A673 (cell line): ENCODE results near the gene KCNQ1. TPM values are rescaled to one million over a fixed set of nuclear protein-coding genes. Genes with fewer than 3 reads are reported as not detected.

Source experiments
- BruUV-seq: library from RNA; stranded (reverse); fragments of 400-500 nt; replicated peaks from 2 replicates; lab custom pipeline; 2021; lab: Mats Ljungman, UMichigan
- CTCF ChIA-PET: fragments of 300-600 bp; sonication (Branson Sonifier 250); formaldehyde crosslinking; loops from one replicate; lab custom pipeline; 2022; ENCODE audit warnings: antibody characterized with exemption; lab: Charles Lee
- POLR2A ChIA-PET: fragments of 300-600 bp; sonication (Branson Sonifier 250); formaldehyde crosslinking; loops from one replicate; lab custom pipeline; 2022; ENCODE audit warnings: antibody characterized with exemption; ENCODE audit not compliant: low non-redundant PET; lab: Charles Lee
- DNase-seq: peaks from one replicate; pipeline ENCODE4 v3.0.0-alpha.2; 2015; ENCODE audit warnings: low spot score
- H3K27ac ChIP-seq: fragments of 200-600 bp; sonication (generic); 2 replicates; pipeline ENCODE4 v1.5.1; 2016; ENCODE audit warnings: mixed run types, low read depth, mild to moderate bottlenecking, mixed read lengths, antibody characterized with exemption, low read length; ENCODE audit not compliant: poor library complexity, severe bottlenecking
- H3K27me3 ChIP-seq: fragments of 200-600 bp; sonication (generic); replicated peaks from 2 replicates; pipeline ENCODE4 v1.6.1; 2017; ENCODE audit warnings: mixed run types, low read depth, mild to moderate bottlenecking, mixed read lengths, antibody characterized with exemption, low read length; ENCODE audit not compliant: insufficient read depth, poor library complexity
- H3K36me3 ChIP-seq: fragments of 200-600 bp; sonication (generic); 2 replicates; pipeline ENCODE4 v1.6.1; 2016; ENCODE audit warnings: mixed run types, mild to moderate bottlenecking, mixed read lengths, antibody characterized with exemption, low read length; ENCODE audit not compliant: insufficient read depth, poor library complexity, severe bottlenecking
- H3K4me1 ChIP-seq: fragments of 200-600 bp; sonication (generic); 2 replicates; pipeline ENCODE4 v1.6.1; 2017; ENCODE audit warnings: mixed run types, mild to moderate bottlenecking, mixed read lengths, antibody characterized with exemption, low read length; ENCODE audit not compliant: insufficient read depth, poor library complexity, severe bottlenecking
- H3K4me3 ChIP-seq: fragments of 200-600 bp; sonication (generic); 2 replicates; pipeline ENCODE4 v1.5.1; 2016; ENCODE audit warnings: low read depth, mixed run types, mild to moderate bottlenecking, mixed read lengths, low read length; ENCODE audit not compliant: poor library complexity, severe bottlenecking
- H3K9me3 ChIP-seq: fragments of 200-600 bp; sonication (generic); 2 replicates; pipeline ENCODE4 v1.6.1; 2016; ENCODE audit warnings: mixed run types, low read depth, mild to moderate bottlenecking, mixed read lengths, antibody characterized with exemption, low read length; ENCODE audit not compliant: poor library complexity, severe bottlenecking
- EZH2 ChIP-seq: fragments of 200-600 bp; sonication (generic); IDR thresholded peaks from 2 replicates; pipeline ENCODE4 v1.6.1; 2017; ENCODE audit warnings: borderline replicate concordance, low read depth, mild to moderate bottlenecking, mixed read lengths, antibody characterized with exemption, low read length; ENCODE audit not compliant: poor library complexity, severe bottlenecking
- intact Hi-C: fragments of 100-400 bp; cut with micrococcal nuclease; formaldehyde crosslinking; loops from one replicate; pipeline ENCODE4 v1.10.0; 2022; ENCODE audit not compliant: unreplicated experiment
- total RNA-seq: library from RNA; stranded (reverse); gene quantifications from 2 replicates; pipeline ENCODE4 v1.2.3, GENCODE V29; 2021
- TF ChIP-seq, protein P1 (sequence below): fragments of 300-800, 200-600 bp; sonication (generic); conservative IDR thresholded peaks from 2 replicates; pipeline ENCODE4 v1.5.1; 2017; ENCODE audit warnings: low read depth, mild to moderate bottlenecking, antibody characterized with exemption, low read length, moderate library complexity, mixed read lengths

The KCNQ1 gene
- total RNA-seq, 1 experiment from 2014 or later = not detected

DNA sequence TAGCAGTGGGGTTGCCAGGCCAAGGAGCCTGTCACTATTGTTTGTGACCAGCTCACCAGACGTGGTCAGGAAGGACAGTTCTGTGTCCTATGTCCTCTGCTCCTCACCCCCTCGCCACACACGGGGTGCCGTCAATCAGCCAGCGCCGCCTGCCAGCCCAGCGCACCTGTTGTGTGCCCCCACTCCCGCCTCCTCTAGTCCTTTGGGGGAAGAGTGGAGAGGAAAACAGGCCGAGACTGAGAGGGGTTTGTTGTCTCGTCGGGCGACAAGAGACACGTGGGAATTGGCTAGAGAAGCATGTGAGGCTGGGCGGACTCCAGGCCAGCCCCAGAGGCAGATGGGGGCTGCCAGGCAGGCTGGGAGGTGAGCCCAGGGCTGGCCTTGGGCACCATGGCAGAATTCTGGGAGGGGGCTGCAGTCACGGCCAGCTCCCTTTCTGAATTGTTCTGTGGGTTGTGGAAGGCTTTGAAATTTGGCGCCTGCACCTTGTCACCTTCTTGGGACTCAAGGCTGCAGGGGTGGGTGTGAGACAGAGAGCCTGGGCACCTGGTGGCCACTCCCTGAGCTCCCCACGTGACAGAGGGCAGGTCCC lies 258.1 kb downstream of the KCNQ1 start:
- ChIA-PET POLR2A (no interaction called here), CTCF (no interaction called here)
- H3K27me3 ChIP-seq = no peaks in the 10 kb centered on the region
- peaks cover 27% of the 10 kb centered on the region for H3K4me1 ChIP-seq
- no peak overlapping the region for H3K4me3 ChIP-seq
- peak overlapping the region; percentile 71 for H3K27ac ChIP-seq
- no peaks in the 10 kb centered on the region for H3K9me3 ChIP-seq
- no peak for TF ChIP-seq EZH2
- TF ChIP-seq, protein P1, sequence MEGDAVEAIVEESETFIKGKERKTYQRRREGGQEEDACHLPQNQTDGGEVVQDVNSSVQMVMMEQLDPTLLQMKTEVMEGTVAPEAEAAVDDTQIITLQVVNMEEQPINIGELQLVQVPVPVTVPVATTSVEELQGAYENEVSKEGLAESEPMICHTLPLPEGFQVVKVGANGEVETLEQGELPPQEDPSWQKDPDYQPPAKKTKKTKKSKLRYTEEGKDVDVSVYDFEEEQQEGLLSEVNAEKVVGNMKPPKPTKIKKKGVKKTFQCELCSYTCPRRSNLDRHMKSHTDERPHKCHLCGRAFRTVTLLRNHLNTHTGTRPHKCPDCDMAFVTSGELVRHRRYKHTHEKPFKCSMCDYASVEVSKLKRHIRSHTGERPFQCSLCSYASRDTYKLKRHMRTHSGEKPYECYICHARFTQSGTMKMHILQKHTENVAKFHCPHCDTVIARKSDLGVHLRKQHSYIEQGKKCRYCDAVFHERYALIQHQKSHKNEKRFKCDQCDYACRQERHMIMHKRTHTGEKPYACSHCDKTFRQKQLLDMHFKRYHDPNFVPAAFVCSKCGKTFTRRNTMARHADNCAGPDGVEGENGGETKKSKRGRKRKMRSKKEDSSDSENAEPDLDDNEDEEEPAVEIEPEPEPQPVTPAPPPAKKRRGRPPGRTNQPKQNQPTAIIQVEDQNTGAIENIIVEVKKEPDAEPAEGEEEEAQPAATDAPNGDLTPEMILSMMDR = no peak
- intact Hi-C loops = loop anchor here (5.0 kb wide), 1 partner anchor 184 kb away; the partner anchor contains the start of gene CDKN1C
- DNase-seq = no peak
- BruUV-seq = no TSS peak
- H3K36me3 ChIP-seq = no peaks in the 10 kb centered on the region

DNA sequence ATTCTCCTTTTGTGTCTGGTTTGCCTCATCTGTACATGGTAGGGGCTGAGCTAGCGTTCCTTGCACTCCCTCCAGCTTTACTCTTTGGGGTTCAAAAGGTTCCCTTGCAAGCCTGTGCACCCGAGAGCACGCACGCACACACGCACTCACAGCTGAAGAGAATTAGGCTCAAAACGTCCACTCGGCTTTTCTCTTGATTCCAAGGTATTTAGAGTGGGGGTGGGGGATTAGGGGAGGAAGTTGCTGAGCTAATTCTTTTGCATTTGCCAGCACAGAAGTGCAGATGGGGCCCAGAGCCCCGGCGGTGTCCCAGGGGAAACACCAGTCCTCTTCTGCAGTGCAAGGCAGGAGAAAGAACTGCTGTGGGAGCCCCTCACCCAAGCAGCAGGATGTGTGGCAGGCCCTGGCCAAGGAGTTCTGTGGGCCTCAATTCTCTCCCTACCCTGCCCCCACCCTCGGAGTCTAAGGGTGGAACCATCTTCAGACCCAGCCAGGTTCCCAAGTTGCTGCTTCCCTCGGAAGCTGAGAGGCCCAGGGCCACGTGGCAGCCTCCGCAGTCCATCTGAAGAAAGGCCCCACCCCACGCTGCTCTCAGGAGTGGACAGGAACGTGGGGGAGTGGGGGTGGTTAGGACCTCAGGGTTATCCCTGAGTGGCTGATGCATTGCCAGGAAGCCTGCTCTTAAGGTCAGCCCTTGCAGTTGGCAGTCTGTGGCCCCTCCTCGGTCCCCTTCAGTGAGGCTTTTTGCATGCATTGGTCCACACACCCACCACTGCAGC lies 258.7 kb downstream of the KCNQ1 start:
- ChIA-PET POLR2A (no interaction called here), CTCF (no interaction called here)
- H3K36me3 ChIP-seq = no peaks in the 10 kb centered on the region
- H3K27me3 ChIP-seq = no peaks in the 10 kb centered on the region
- peak overlapping the region; percentile 71 for H3K27ac ChIP-seq
- peak; percentile 70 for DNase-seq
- H3K9me3 ChIP-seq = no peaks in the 10 kb centered on the region
- intact Hi-C loops = loop anchor here (5.0 kb wide), 1 partner anchor 184 kb away; the partner anchor contains the start of gene CDKN1C
- TF ChIP-seq EZH2 = no peak
- TF ChIP-seq, protein P1 = no peak
- no TSS peak for BruUV-seq
- H3K4me3 ChIP-seq = no peak overlapping the region
- peaks cover 27% of the 10 kb centered on the region for H3K4me1 ChIP-seq

DNA sequence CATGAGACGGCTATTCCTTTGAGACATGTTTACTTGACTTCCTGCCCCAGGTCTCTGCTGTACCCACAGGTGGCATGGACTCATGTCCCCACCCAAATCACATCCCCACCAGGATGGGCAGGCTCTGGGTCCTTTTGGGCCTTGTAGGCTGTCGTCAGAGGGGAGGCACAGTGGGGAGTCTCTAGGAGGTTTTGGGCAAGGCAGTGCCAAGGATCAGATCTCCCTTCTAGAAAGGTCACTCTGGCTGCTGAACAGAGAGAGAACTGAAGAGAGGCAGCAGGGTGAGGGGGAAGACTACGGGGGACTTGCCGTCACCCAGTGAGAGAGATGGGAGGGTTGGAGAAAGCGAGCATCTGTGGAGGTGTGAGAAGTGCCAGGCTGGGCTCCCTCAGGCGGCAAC lies 259.5 kb downstream of the KCNQ1 start:
- H3K27me3 ChIP-seq = no peaks in the 10 kb centered on the region
- intact Hi-C loops = loop anchor here (5.0 kb wide), 1 partner anchor 183 kb away; the partner anchor contains the start of gene CDKN1C
- H3K9me3 ChIP-seq = no peaks in the 10 kb centered on the region
- no peak for DNase-seq
- no peak overlapping the region for H3K4me3 ChIP-seq
- H3K4me1 ChIP-seq = peaks cover 27% of the 10 kb centered on the region
- CTCF ChIA-PET = interaction anchor here (0.5 kb wide), 1 partner anchor 22 kb away, joined by 3 read pairs; no protein-coding TSS in a partner anchor
- TF ChIP-seq EZH2 = no peak
- TF ChIP-seq, protein P1 = no peak
- H3K27ac ChIP-seq = no peak overlapping the region
- POLR2A ChIA-PET = no interaction called here
- BruUV-seq = no TSS peak
- H3K36me3 ChIP-seq = no peaks in the 10 kb centered on the region
